CD4-positive, alpha-beta memory T cell (primary cell): Measurements from ENCODE around the gene DCX. TPM values are rescaled to one million over a fixed set of nuclear protein-coding genes. Genes with fewer than 3 reads are reported as not detected.

Source experiments
- CTCF ChIA-PET: fragments of 350-600 bp; sonication (Branson Sonifier 250); formaldehyde crosslinking; loops from one replicate; lab custom pipeline; 2021; ENCODE audit warnings: inconsistent platforms; ENCODE audit not compliant: partially characterized antibody; lab: Charles Lee
- POLR2A ChIA-PET: fragments of 350-600 bp; sonication (Branson Sonifier 250); formaldehyde crosslinking; loops from one replicate; lab custom pipeline; 2021; ENCODE audit not compliant: partially characterized antibody; lab: Charles Lee
- DNase-seq, 5 donors: peaks; one replicate each; pipeline versions ENCODE4 v3.0.0 to v3.0.0-alpha.2; 2020 to 2022; ENCODE audit warnings: mixed read lengths in 1 of 5
- H3K27ac ChIP-seq: one replicate; pipeline ENCODE4 v1.7.0; 2013; ENCODE audit warnings: low read depth, low read length
- H3K27me3 ChIP-seq: 2 replicates; pipeline ENCODE4 v1.7.0; 2013; ENCODE audit warnings: mild to moderate bottlenecking, low read length, moderate library complexity; ENCODE audit not compliant: insufficient read depth
- H3K36me3 ChIP-seq: 2 replicates; pipeline ENCODE4 v1.7.0; 2013; ENCODE audit warnings: mild to moderate bottlenecking, low read length, moderate library complexity; ENCODE audit not compliant: insufficient read depth
- H3K4me1 ChIP-seq: 2 replicates; pipeline ENCODE4 v1.7.0; 2013; ENCODE audit warnings: mild to moderate bottlenecking, low read length, moderate library complexity; ENCODE audit not compliant: insufficient read depth
- H3K4me3 ChIP-seq, 2 donors: one replicate each; pipeline ENCODE4 v1.7.0; 2013; ENCODE audit warnings: low read length in 2 of 2, mild to moderate bottlenecking in 1 of 2
- H3K9me3 ChIP-seq, 2 donors: one replicate each; pipeline ENCODE4 v1.7.0; 2013; ENCODE audit warnings: low read length in 2 of 2, control low read depth in 1 of 2; ENCODE audit not compliant: control insufficient read depth in 1 of 2
- H3K27ac Mint-ChIP-seq, 7 donors: one replicate each; pipeline ENCODE4 v1.8.0; 2020 to 2021; ENCODE audit warnings: mixed read lengths in 7 of 7, mild to moderate bottlenecking in 6 of 7, inconsistent platforms in 3 of 7, moderate library complexity in 3 of 7
- H3K27me3 Mint-ChIP-seq, 2 donors: one replicate each; pipeline ENCODE4 v1.8.0; 2020 to 2021; ENCODE audit warnings: mixed read lengths in 2 of 2
- H3K36me3 Mint-ChIP-seq, 2 donors: one replicate each; pipeline ENCODE4 v1.8.0; 2020 to 2021; ENCODE audit warnings: mixed read lengths in 2 of 2, inconsistent platforms in 1 of 2, mild to moderate bottlenecking in 1 of 2
- H3K4me1 Mint-ChIP-seq, 4 donors: one replicate each; pipeline ENCODE4 v1.8.0; 2020 to 2021; ENCODE audit warnings: mixed read lengths in 4 of 4, mild to moderate bottlenecking in 1 of 4
- H3K4me3 Mint-ChIP-seq, 8 donors: one replicate each; pipeline ENCODE4 v1.8.0; 2020 to 2021; ENCODE audit warnings: mixed read lengths in 8 of 8, mild to moderate bottlenecking in 7 of 8, moderate library complexity in 6 of 8, inconsistent platforms in 3 of 8
- H3K9me3 Mint-ChIP-seq, 8 donors: one replicate each; pipeline ENCODE4 v1.8.0; 2020 to 2021; ENCODE audit warnings: mixed read lengths in 8 of 8, mild to moderate bottlenecking in 5 of 8, inconsistent platforms in 3 of 8, moderate library complexity in 1 of 8
- intact Hi-C: fragments of 100-400 bp; cut with micrococcal nuclease; formaldehyde crosslinking; loops from one replicate; pipeline ENCODE4 v1.15.1; 2023
- polyA plus RNA-seq, 2 donors: library from polyadenylated mRNA; unstranded; fragments of 300-500 nt; fragmentation: Illumina TruSeq; gene quantifications; one replicate each; pipeline ENCODE4 v1.2.3, GENCODE V29; 2021
- total RNA-seq, 2 experiments: library from RNA; stranded (reverse); gene quantifications; one replicate each; pipeline ENCODE4 v1.2.3, GENCODE V29; 2021

Gene DCX
- total and polyA plus RNA-seq, 4 experiments from 2014 or later: not detected

DNA sequence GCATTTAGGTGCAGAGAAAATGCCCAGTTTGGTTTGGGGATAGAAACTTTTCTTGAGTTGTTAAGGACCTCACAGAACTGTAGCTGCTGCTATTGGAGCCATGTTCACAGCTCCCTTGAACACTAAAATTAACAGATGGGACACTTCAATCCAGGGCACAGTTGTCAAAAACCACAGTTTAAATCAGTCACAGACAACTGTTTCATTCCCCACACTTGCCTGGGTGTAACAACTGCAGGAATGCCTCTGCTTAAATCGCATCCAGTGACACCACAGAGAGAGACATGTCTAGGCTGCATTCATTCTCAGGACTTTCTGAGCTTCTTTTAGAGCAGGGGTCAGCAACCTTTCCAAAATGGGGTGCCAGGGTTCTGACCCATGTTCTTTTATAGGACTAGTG lies 129.0 kb downstream of the DCX start:
- Histone ChIP-seq H3K27me3 (no peaks in the 10 kb centered on the region), H3K4me1 (no peaks in the 10 kb centered on the region), H3K9me3 (no peaks in the 10 kb centered on the region), H3K36me3 (no peaks in the 10 kb centered on the region), H3K27ac (no peak overlapping the region), H3K4me3 (no peak overlapping the region)
- DNase-seq: no peak
- no peaks in the 10 kb centered on the region for H3K9me3 Mint-ChIP-seq
- no peak overlapping the region for H3K27ac Mint-ChIP-seq
- ChIA-PET POLR2A (no interaction called here), CTCF (no interaction called here)
- intact Hi-C loops: no loop called here
- peaks cover 0 to 2% of the 10 kb centered on the region in 2 donors for H3K27me3 Mint-ChIP-seq
- H3K36me3 Mint-ChIP-seq: no peaks in the 10 kb centered on the region
- no peaks in the 10 kb centered on the region for H3K4me1 Mint-ChIP-seq
- no peak overlapping the region for H3K4me3 Mint-ChIP-seq

DNA sequence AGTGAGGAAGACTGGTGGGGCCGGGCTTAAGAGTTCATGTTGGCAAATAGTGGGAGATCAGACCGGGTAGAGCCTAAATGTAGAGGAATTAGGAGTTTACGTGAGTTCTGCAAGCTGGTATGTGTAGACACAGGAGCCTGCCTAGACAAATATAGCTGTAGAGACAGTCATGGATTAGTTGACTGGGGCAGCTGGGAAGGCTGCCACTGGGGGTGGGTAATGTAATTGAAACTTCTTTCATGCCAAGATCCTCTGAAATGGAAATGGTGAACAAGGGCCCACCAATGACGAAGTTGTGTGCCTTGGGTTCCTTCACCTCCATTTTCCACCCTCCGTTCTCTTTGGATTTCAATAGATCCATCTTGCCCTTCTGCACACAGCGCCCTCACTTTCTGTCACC lies 129.9 kb downstream of the DCX start:
- Mint-ChIP-seq H3K4me1 (no peaks in the 10 kb centered on the region), H3K36me3 (no peaks in the 10 kb centered on the region), H3K9me3 (no peaks in the 10 kb centered on the region), H3K4me3 (no peak overlapping the region), H3K27ac (no peak overlapping the region), H3K27me3 (peaks cover 0 to 2% of the 10 kb centered on the region in 2 donors)
- no peak for DNase-seq
- POLR2A ChIA-PET: no interaction called here
- CTCF ChIA-PET: no interaction called here
- no peaks in the 10 kb centered on the region for H3K27me3 ChIP-seq
- H3K4me1 ChIP-seq: no peaks in the 10 kb centered on the region
- no peaks in the 10 kb centered on the region for H3K36me3 ChIP-seq
- H3K27ac ChIP-seq: no peak overlapping the region
- intact Hi-C loops: no loop called here
- H3K9me3 ChIP-seq: no peaks in the 10 kb centered on the region
- H3K4me3 ChIP-seq: no peak overlapping the region

- Histone ChIP-seq H3K36me3 (no peaks in the 10 kb centered on the region), H3K27me3 (no peaks in the 10 kb centered on the region), H3K9me3 (no peaks in the 10 kb centered on the region), H3K27ac (no peak within 1 kb of the TSS), H3K4me1 (no peaks in the 10 kb centered on the region), H3K4me3 (no peak within 1 kb of the TSS)
- CTCF ChIA-PET: no interaction called here
- H3K27ac Mint-ChIP-seq: no peak within 1 kb of the TSS
- intact Hi-C loops: no loop called here
- peaks cover 0 to 2% (median 0%) of the 10 kb centered on the region in 4 donors for H3K4me1 Mint-ChIP-seq
- no peak for DNase-seq
- POLR2A ChIA-PET: no interaction called here
- H3K27me3 Mint-ChIP-seq: peaks cover 0 to 2% of the 10 kb centered on the region in 2 donors
- H3K9me3 Mint-ChIP-seq: peaks cover 0 to 2% (median 0%) of the 10 kb centered on the region in 8 donors
- H3K36me3 Mint-ChIP-seq: no peaks in the 10 kb centered on the region
- H3K4me3 Mint-ChIP-seq: peak within 1 kb of the TSS in 3 of 8 donors; percentile 9 to 25 (median 18)
These were observed 141.7 kb downstream of the DCX start, which contains the start of gene CAPN6 for GRCh38 chrX:111270339-111270738. Gene CAPN6 (minus strand): TSS chrX:111270483. CDS start chrX:111263936, 6,547 bp downstream.

DNA sequence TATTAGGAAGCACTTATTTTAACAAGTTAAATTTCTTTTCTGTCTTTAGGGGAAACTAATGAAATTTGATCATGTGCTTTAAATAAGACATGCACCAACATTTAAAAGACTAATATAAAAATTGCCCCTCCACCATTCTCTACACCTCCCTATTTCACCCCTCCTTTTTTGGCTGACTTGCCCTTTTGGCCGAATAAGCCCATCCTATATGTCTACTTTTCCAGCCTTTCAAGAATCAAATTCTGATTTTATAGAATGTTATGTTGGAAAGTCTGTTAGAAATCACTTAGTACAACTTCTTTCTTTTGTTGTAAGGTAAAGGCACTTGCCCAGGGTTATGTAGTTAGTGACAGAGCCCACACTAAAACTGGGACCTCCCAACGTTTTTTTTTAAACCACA lies 143.5 kb downstream of the DCX start:
- ChIA-PET CTCF (no interaction called here), POLR2A (no interaction called here)
- no peak overlapping the region for H3K4me3 Mint-ChIP-seq
- peaks cover 0 to 2% of the 10 kb centered on the region in 2 donors for H3K27me3 Mint-ChIP-seq
- Histone ChIP-seq H3K9me3 (no peaks in the 10 kb centered on the region), H3K4me1 (no peaks in the 10 kb centered on the region), H3K36me3 (no peaks in the 10 kb centered on the region), H3K27ac (no peak overlapping the region), H3K27me3 (no peaks in the 10 kb centered on the region), H3K4me3 (no peak overlapping the region)
- intact Hi-C loops: no loop called here
- no peaks in the 10 kb centered on the region for H3K36me3 Mint-ChIP-seq
- no peak overlapping the region for H3K27ac Mint-ChIP-seq
- DNase-seq: no peak
- H3K4me1 Mint-ChIP-seq: peaks cover 0 to 2% (median 0%) of the 10 kb centered on the region in 4 donors
- H3K9me3 Mint-ChIP-seq: peaks cover 0 to 2% (median 0%) of the 10 kb centered on the region in 8 donors

DNA sequence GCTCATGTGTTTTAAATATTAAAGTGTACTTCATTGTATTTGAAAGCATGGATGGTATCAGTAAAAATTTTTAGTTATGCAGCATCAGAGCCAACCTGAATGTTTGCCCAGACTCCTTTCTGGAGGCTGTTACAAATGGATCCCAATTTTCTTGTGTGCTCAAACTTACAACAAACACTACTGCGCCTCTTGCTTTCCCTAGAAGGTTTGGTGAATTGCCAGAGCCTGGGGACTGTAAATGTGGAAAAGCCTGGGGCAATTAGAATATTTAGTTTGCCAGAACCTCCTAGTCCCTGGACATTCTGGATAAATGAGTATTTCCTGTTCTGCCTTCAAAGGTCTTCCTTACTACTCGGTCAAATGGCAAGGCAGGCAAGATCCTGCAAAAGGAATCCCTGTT lies 146.5 kb downstream of the DCX start:
- H3K27ac ChIP-seq: no peak overlapping the region
- H3K36me3 ChIP-seq: no peaks in the 10 kb centered on the region
- Mint-ChIP-seq H3K9me3 (no peaks in the 10 kb centered on the region), H3K4me3 (no peak overlapping the region), H3K27me3 (peaks cover 0 to 3% of the 10 kb centered on the region in 2 donors), H3K27ac (no peak overlapping the region), H3K36me3 (no peaks in the 10 kb centered on the region), H3K4me1 (no peaks in the 10 kb centered on the region)
- no peaks in the 10 kb centered on the region for H3K27me3 ChIP-seq
- no peak overlapping the region for H3K4me3 ChIP-seq
- no peaks in the 10 kb centered on the region for H3K9me3 ChIP-seq
- no peaks in the 10 kb centered on the region for H3K4me1 ChIP-seq
- DNase-seq: no peak
- ChIA-PET CTCF (no interaction called here), POLR2A (no interaction called here)
- intact Hi-C loops: no loop called here

DNA sequence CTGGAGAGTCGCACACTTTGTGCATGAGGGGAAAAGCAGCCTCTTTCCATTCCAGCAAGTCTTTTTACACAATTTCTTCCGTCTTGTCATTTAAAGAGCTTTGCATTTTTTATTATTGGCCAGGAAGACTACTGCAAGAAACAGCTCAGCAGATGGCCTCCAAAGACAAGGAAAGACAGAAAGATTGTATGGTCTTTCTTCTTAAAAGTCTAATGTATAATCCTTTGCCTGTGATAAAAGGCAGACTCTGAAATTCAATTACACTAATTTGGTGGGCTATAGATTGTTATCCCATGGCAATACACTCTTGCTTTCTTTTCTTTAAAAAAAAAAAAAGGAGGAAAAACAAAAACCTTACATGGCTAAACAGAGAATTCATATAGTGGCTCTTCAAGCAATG lies 147.6 kb downstream of the DCX start:
- no peak overlapping the region for H3K27ac ChIP-seq
- H3K4me3 ChIP-seq: no peak overlapping the region
- H3K36me3 ChIP-seq: no peaks in the 10 kb centered on the region
- no peaks in the 10 kb centered on the region for H3K27me3 ChIP-seq
- Mint-ChIP-seq H3K27ac (no peak overlapping the region), H3K4me3 (no peak overlapping the region), H3K9me3 (no peaks in the 10 kb centered on the region), H3K27me3 (peaks cover 0 to 3% of the 10 kb centered on the region in 2 donors), H3K4me1 (no peaks in the 10 kb centered on the region), H3K36me3 (no peaks in the 10 kb centered on the region)
- POLR2A ChIA-PET: no interaction called here
- no peak for DNase-seq
- no peaks in the 10 kb centered on the region for H3K9me3 ChIP-seq
- intact Hi-C loops: no loop called here
- CTCF ChIA-PET: no interaction called here
- no peaks in the 10 kb centered on the region for H3K4me1 ChIP-seq

DNA sequence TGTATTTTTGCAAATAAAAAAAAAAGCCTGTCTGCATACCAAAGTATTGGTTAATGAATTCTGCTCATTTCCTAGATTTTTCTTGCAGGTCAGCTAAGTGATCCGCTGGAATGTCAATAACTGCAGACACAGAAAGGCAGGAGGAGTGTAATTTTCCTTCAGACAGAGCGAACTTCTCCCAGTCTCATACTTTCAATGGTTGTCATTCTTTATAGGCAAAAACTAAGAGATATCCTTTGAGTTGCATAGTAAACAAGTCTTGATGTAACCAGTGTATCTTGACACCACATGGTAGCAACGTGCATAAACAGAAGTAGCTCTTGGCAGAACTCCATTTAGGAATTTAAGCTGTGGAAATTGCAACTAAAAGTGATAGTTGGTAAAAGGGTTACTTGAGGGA lies 149.9 kb downstream of the DCX start:
- intact Hi-C loops: no loop called here

GRCh38 chrX:111260451-111260850 lies 151.5 kb downstream of the DCX start:
- no peaks in the 10 kb centered on the region for H3K36me3 Mint-ChIP-seq
- ChIA-PET POLR2A (no interaction called here), CTCF (no interaction called here)
- no peaks in the 10 kb centered on the region for H3K4me1 ChIP-seq
- H3K27ac Mint-ChIP-seq: no peak overlapping the region
- H3K27me3 Mint-ChIP-seq: peaks cover 0 to 3% of the 10 kb centered on the region in 2 donors
- no peaks in the 10 kb centered on the region for H3K9me3 ChIP-seq
- no peaks in the 10 kb centered on the region for H3K9me3 Mint-ChIP-seq
- intact Hi-C loops: no loop called here
- no peak overlapping the region for H3K4me3 Mint-ChIP-seq
- H3K27me3 ChIP-seq: no peaks in the 10 kb centered on the region
- no peak overlapping the region for H3K4me3 ChIP-seq
- no peak for DNase-seq
- H3K36me3 ChIP-seq: no peaks in the 10 kb centered on the region
- no peak overlapping the region for H3K27ac ChIP-seq
- H3K4me1 Mint-ChIP-seq: no peaks in the 10 kb centered on the region

More for the DNA sequence above, 149.9 kb downstream of the DCX start:
- no peaks in the 10 kb centered on the region for H3K9me3 Mint-ChIP-seq
- ChIA-PET POLR2A (no interaction called here), CTCF (no interaction called here)
- no peak for DNase-seq
- no peaks in the 10 kb centered on the region for H3K36me3 Mint-ChIP-seq
- no peak overlapping the region for H3K27ac ChIP-seq
- no peaks in the 10 kb centered on the region for H3K36me3 ChIP-seq
- no peak overlapping the region for H3K27ac Mint-ChIP-seq
- no peaks in the 10 kb centered on the region for H3K4me1 ChIP-seq
- H3K4me1 Mint-ChIP-seq: no peaks in the 10 kb centered on the region
- H3K9me3 ChIP-seq: no peaks in the 10 kb centered on the region
- no peak overlapping the region for H3K4me3 Mint-ChIP-seq
- H3K27me3 Mint-ChIP-seq: peaks cover 0 to 3% of the 10 kb centered on the region in 2 donors
- H3K4me3 ChIP-seq: no peak overlapping the region
- no peaks in the 10 kb centered on the region for H3K27me3 ChIP-seq
